Esophagus (tissue), 2 donors: ENCODE measurements around the gene PRPF6. TPM values are rescaled to one million over a fixed set of nuclear protein-coding genes. Genes with fewer than 3 reads are reported as not detected.
A peak's percentile ranks its signal among the peaks of the same experiment; 100 is the strongest.

ENCODE experiments used
- H3K27ac ChIP-seq, 2 donors: one replicate each; pipeline ENCODE4 v1.5.1; 2013; ENCODE audit warnings: low read depth in 2 of 2, mild to moderate bottlenecking in 2 of 2, inconsistent platforms in 1 of 2, low read length in 1 of 2, moderate library complexity in 1 of 2
- H3K27me3 ChIP-seq, 2 donors: one replicate each; pipeline ENCODE4 v1.6.1; 2013; ENCODE audit warnings: low read length in 2 of 2, control low read depth in 1 of 2, mild to moderate bottlenecking in 1 of 2; ENCODE audit not compliant: insufficient read depth in 2 of 2, control insufficient read depth in 1 of 2
- H3K36me3 ChIP-seq, 2 donors: one replicate each; pipeline ENCODE4 v1.6.1; 2013; ENCODE audit warnings: low read length in 1 of 2; ENCODE audit not compliant: control insufficient read depth in 2 of 2, insufficient read depth in 2 of 2
- H3K4me1 ChIP-seq, 2 donors: one replicate each; pipeline ENCODE4 v1.6.1; 2013; ENCODE audit warnings: low read length in 1 of 2; ENCODE audit not compliant: control insufficient read depth in 2 of 2, insufficient read depth in 2 of 2
- H3K4me3 ChIP-seq, 2 donors: one replicate each; pipeline ENCODE4 v1.5.1; 2013; ENCODE audit warnings: low read length in 2 of 2, mild to moderate bottlenecking in 2 of 2, low read depth in 1 of 2, moderate library complexity in 1 of 2
- H3K9me3 ChIP-seq, 2 donors: one replicate each; pipeline ENCODE4 v1.6.1; 2013; ENCODE audit warnings: mild to moderate bottlenecking in 2 of 2, low read depth in 1 of 2, low read length in 1 of 2, moderate library complexity in 1 of 2; ENCODE audit not compliant: control insufficient read depth in 2 of 2, insufficient read depth in 1 of 2
- WGBS, 2 donors: extraction: QIAGEN DNeasy Blood & Tissue Kit; methylation state at CpG; one replicate each; pipeline ENCODE4 v1.1.7; 2013; 5-methylcytosine and 5-hydroxymethylcytosine counted together
- polyA plus RNA-seq, 2 donors: library from polyadenylated mRNA; stranded (reverse); fragments of 200-250 nt; gene quantifications; one replicate each; pipeline ENCODE4 v1.2.3, GENCODE V29; 2013
- donor health status: healthy with polysubstance abuse.
- donor health status: Bipolar disorder and iron deficiency.

PRPF6 gene
- polyA plus RNA-seq, 2 donors: 24.6 to 39.0 TPM

DNA sequence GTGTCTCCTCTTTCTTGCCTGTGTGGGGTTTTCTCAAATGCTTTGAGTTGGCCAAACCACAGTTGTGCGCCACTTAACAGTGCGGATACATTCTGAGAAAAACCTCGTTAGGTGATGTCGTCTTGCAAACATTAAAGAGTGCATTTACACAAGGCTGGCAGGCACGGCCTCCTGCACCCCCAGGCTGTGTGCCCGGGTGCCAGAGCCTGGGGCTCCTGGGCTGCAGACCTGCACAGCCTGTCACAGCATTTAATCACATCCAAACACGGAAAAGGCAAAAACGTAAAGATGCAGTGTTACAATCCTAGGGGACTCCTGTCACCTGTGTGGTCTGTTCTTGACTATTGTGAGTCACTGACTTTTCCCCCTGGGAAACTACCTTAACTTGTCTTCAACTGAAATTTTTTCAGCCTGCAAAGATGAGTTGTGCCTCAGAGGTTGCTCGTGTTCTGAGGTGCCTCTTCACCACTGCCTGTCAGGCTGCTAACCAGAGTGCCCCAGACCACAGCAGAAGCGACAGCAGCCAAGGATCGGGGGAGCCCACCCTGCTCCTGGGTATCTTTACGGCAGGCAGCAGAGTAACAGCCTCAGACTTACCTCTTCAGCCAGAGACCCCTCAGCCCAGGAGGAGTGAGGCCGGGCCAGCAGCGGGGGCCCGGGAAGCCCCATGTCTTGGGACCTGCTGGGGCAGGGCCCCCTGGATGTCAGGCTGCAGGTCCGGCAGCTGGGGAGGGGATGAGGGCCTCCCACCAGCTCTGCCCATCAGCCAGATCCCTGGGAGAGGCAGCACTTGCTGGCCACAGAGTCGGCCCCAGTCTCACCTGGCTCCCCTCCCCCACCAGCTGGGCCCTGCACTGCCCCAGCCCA, 54.4 kb downstream of the PRPF6 start:
- 67 to 78% methylated on average over 16 to 17 of the region's 17 CpGs for WGBS, 2 donors
- H3K4me3 ChIP-seq: no peak overlapping the region
- no peaks in the 10 kb centered on the region for H3K27me3 ChIP-seq
- H3K4me1 ChIP-seq: peaks cover 3% of the 10 kb centered on the region in 2 donors
- H3K27ac ChIP-seq: peak overlapping the region in 1 of 2 donors; percentile 36
- H3K9me3 ChIP-seq: no peaks in the 10 kb centered on the region
- peaks cover under 1 to 28% of the 10 kb centered on the region in 2 donors for H3K36me3 ChIP-seq

DNA sequence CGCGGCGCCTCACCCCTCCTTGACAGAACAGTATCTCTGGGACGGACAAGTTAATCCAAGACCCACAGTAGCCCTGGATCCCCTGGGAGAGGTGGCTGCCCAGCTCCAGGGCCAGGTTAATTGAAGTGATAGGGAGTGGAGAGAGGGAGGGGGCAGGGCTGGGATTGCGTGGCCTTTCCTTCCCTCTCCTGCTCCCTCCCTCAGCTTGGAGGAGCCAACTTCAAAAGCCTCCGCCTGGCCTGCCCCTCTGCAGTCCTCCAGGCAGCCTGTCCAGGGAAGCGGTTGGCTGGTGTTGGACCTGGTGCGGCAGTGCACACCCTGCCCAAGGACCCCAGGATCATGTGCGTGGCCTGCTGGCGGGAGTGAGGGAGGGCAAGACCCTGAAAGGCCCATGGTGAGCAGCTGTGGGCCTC, 55.0 kb downstream of the PRPF6 start, which contains the start of gene C20orf204:
C20orf204 (plus strand) TSS at position 250 of the 413 bp plus-strand sequence; CDS start at position 392, 142 bp downstream.
- no peak within 1 kb of the TSS for H3K4me3 ChIP-seq
- no peaks in the 10 kb centered on the region for H3K27me3 ChIP-seq
- H3K9me3 ChIP-seq: no peaks in the 10 kb centered on the region
- H3K36me3 ChIP-seq: peaks cover 0 to 26% of the 10 kb centered on the region in 2 donors
- peaks cover 3% of the 10 kb centered on the region in 2 donors for H3K4me1 ChIP-seq
- peak within 1 kb of the TSS in 1 of 2 donors; percentile 36 for H3K27ac ChIP-seq
- 82 to 87% methylated on average over 10 of the region's 10 CpGs for WGBS, 2 donors

DNA sequence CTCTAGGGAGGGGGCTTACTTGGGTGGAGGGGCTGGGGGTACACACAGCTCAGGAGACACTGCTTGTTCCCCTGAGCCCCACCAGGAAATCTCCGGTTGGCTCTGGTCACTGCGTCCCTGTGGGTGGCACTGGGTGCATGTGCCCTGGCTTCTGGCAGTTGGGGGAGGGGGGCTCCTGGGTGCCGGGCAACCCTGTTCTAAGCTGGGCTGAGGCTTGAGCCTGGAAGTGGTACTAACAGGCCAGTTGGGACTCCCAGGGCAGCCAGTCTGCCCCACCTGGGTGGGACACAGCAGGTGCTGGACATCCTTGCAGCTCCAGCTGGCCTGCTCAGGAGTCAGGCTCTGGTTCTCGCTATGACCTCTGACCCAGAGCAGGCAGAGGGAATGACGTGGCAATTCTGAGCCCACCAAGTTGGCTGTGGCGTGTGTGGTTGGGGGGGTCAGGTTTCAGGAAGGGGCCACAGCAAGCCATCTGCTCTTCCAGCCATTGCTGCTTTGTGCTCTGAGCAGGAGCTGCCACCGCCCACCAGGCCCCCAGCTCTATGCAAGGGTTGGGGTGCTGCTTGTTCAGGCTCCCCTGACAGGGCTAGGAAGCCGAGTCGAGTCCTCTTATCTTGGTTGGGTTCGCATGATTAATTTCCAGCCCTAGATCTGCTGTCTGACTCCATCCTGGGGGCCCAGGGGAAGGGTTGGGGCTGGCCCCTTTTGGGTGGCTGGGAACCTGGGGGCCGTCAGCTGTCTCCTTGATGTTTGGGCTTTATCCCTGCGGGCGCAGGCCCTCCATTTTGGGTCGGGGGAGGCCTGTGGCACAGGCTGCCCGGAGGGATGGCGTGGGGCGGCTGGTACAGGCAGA, 55.6 kb downstream of the PRPF6 start:
- Histone ChIP-seq H3K9me3 (no peaks in the 10 kb centered on the region), H3K27ac (no peak overlapping the region), H3K4me1 (peaks cover 3 to 4% of the 10 kb centered on the region in 2 donors), H3K27me3 (no peaks in the 10 kb centered on the region), H3K36me3 (peaks cover 0 to 26% of the 10 kb centered on the region in 2 donors), H3K4me3 (no peak overlapping the region)
- 61 to 68% methylated on average over 17 of the region's 17 CpGs for WGBS, 2 donors

DNA sequence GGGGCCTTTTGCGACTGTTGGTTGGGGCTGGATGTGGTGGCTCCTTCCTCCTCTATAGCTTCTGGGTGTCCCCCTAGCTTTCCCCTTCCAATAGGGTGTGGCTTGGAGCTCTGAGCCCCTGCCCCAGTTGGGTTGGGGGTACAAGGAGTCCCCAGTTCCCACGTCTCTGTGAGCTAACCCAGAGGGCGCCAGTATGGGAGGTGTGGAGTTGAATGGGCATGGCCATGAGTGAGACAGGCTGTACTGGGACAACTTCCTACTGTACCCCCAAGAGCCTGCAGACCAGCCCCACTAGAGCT, 56.2 kb downstream of the PRPF6 start:
- Histone ChIP-seq H3K4me3 (no peak overlapping the region), H3K27me3 (no peaks in the 10 kb centered on the region), H3K27ac (no peak overlapping the region), H3K36me3 (peaks cover 0 to 20% of the 10 kb centered on the region in 2 donors), H3K9me3 (no peaks in the 10 kb centered on the region), H3K4me1 (peaks cover 6 to 8% of the 10 kb centered on the region in 2 donors)
- WGBS, 2 donors: 68 to 72% methylated on average over 3 of the region's 3 CpGs

DNA sequence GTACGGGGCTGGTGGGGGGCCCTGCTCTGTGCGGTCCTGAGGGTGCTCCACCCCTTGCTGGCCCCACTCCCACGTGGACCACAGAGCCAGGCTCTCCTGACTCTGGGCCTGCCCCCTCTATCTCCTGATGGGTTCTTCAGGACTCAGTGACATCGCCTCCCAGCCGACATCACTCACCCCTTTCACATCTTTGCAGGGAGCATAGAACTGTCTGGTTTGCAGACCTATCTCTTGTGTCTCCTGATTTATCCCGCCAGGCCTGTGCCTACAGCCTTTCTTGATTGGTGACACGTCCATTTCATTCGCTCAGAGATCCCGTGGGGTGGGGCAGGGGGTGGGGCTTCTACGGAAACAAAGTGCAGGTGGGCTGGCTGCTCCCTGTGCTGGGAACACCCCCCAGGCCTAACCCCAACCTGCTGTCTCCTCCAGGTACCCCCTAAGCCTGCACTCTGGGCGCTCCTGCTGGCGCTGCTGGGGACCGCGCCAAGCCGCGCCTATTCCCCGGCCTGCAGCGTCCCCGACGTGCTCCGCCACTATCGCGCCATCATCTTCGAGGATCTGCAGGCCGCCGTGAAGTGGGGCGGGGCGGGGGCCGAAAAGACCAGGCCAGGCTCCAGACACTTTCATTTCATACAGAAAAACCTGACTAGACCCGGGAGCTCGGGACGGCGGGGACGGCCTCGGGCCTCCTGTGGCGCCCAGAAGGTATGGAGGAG, 56.7 kb downstream of the PRPF6 start:
- no peak overlapping the region for H3K27ac ChIP-seq
- peak overlapping the region in 1 of 2 donors; percentile 48 for H3K4me3 ChIP-seq
- H3K9me3 ChIP-seq: no peaks in the 10 kb centered on the region
- H3K27me3 ChIP-seq: no peaks in the 10 kb centered on the region
- WGBS, 2 donors: 8 to 10% methylated on average over 36 of the region's 36 CpGs
- peaks cover 0 to 17% of the 10 kb centered on the region in 2 donors for H3K36me3 ChIP-seq
- H3K4me1 ChIP-seq: peaks cover 8 to 9% of the 10 kb centered on the region in 2 donors

DNA sequence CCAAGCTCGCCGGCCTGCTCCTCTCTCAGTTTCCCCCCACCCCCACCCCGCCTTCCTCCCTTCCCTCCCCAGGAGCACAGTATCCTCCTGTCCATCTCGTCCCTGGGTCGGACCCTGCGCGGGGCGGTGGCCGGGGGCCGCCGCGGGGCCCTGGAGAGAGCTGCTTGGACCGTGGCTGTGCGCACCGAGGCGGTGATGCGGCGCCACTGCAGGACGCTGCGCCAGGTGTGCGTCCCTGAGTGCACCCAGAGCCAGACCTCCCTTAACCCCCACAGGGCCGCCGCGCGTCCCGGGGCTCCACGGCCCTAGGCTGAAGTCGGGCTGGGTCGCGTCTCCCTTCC, 57.3 kb downstream of the PRPF6 start:
- Histone ChIP-seq H3K4me1 (peaks cover 8 to 9% of the 10 kb centered on the region in 2 donors), H3K27ac (peak overlapping the region in 1 of 2 donors; percentile 11), H3K36me3 (peaks cover 0 to 11% of the 10 kb centered on the region in 2 donors), H3K27me3 (no peaks in the 10 kb centered on the region), H3K4me3 (peak overlapping the region; percentile 48 to 59), H3K9me3 (no peaks in the 10 kb centered on the region)
- 2 to 3% methylated on average over 29 to 30 of the region's 30 CpGs for WGBS, 2 donors

DNA sequence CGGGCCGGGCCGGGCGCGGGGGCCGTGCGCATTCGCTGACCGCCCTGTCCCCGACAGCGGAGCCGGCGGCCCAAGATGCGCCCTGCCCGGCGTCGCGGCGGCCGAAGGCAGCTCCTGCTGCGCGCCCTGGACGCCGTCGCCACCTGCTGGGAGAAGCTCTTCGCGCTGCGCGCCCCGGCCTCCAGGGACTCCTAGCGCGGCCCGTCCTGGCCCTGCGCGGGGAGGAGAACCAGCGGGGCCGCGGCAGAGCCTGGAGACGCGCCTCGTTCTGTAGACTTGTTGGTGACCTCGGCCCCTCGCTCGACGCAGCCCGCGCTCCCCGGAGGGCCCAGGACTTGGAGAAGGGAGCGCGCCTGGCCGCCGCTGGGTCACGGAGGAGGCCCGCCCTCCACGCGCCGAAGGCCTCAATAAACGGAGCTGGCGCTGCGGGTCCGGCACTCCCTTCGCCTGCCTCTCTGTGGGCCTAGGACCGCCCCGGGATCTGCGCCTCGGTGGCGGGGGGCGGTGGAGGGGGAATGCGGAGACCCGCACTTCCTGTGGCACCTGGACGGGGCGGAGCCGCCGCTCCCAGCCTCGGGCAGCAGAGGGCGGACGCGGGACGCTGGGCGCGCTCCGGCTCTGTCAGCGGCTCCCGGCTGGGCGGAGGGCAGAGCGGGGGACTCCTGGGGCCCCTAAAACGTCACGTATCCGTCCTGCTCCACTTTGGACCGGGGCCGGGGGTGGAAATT, 57.8 kb downstream of the PRPF6 start:
- peaks cover 8 to 9% of the 10 kb centered on the region in 2 donors for H3K4me1 ChIP-seq
- H3K36me3 ChIP-seq: peaks cover 0 to 9% of the 10 kb centered on the region in 2 donors
- WGBS, 2 donors: 0 to 1% methylated on average over 83 to 91 of the region's 91 CpGs
- H3K27ac ChIP-seq: peak overlapping the region; percentile 50 to 81
- no peaks in the 10 kb centered on the region for H3K27me3 ChIP-seq
- peak overlapping the region; percentile 48 to 59 for H3K4me3 ChIP-seq
- H3K9me3 ChIP-seq: no peaks in the 10 kb centered on the region

DNA sequence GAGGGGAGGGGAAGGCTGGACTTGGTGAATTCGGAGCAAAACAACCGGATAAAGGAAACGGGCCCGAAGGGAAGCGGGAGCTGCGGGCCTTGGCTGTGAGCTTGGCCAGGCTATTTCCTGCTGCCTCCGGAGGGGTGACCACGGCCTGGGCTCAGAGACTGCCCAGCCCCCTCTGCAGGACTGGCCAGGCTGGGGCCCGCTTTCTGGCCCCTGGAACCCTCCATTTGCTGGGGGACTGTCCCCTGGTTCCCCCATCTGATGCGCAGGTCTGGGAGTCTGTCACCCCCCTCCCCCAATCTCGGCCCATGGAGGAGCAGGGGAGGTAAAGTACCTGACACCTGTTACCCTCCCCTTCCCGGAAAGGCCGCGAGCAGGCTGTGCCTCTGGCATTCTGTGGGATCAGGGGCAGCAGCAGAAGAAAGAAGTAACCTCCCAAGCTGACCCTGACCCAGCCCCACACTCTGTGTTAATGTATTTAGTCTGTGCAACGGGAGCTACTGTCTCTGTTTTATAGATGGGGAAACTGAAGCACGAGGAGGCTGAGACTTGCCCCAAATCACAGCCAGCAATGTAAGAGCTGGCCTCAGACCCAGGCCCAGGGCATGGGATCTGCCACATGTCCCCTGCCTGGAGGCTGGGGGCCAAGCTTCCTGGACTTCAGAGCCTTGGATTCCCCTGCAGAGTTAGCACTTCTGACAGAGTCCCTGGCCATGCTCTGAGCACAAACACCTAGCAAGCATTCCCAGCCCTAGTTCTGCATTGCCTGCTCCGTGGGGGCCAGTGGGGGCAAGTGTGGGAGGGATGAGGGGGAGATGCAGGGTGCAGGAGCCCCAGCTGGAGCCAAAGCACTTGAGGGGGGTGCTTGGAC, 58.6 kb downstream of the PRPF6 start:
- Histone ChIP-seq H3K27ac (no peak overlapping the region), H3K36me3 (peaks cover 0 to 4% of the 10 kb centered on the region in 2 donors), H3K27me3 (no peaks in the 10 kb centered on the region), H3K9me3 (no peaks in the 10 kb centered on the region), H3K4me1 (peaks cover 8 to 10% of the 10 kb centered on the region in 2 donors), H3K4me3 (peak overlapping the region; percentile 48 to 59)
- 14 to 17% methylated on average over 17 of the region's 17 CpGs for WGBS, 2 donors
